H9 (cell line): ENCODE results near the gene DMD. TPM values are rescaled to one million over a fixed set of nuclear protein-coding genes. Genes with fewer than 3 reads are reported as not detected.

Experiments used
- DNase-seq: peaks from one replicate; pipeline ENCODE4 v3.0.0-alpha.2; 2017
- H2AFZ ChIP-seq: one replicate; pipeline ENCODE4 v1.6.1; 2013; ENCODE audit warnings: mild to moderate bottlenecking, low read length, control low read depth, moderate library complexity
- H2AK5ac ChIP-seq: 2 replicates; pipeline ENCODE4 v1.6.1; 2013; ENCODE audit warnings: low read length, control low read depth, mixed read lengths; ENCODE audit not compliant: insufficient read length
- H2BK120ac ChIP-seq: one replicate; pipeline ENCODE4 v1.6.1; 2013; ENCODE audit warnings: low read depth, mild to moderate bottlenecking, low read length, control low read depth, inconsistent platforms; ENCODE audit not compliant: poor library complexity, severe bottlenecking
- H2BK12ac ChIP-seq: 2 replicates; pipeline ENCODE4 v1.6.1; 2013; ENCODE audit warnings: low read length, control low read depth, mixed read lengths, low read depth; ENCODE audit not compliant: insufficient read length
- H2BK15ac ChIP-seq: 2 replicates; pipeline ENCODE4 v1.6.1; 2013; ENCODE audit warnings: low read depth, low read length, control low read depth
- H2BK20ac ChIP-seq: one replicate; pipeline ENCODE4 v1.6.1; 2013; ENCODE audit warnings: low read depth, mild to moderate bottlenecking, low read length, control low read depth, inconsistent platforms; ENCODE audit not compliant: poor library complexity, severe bottlenecking
- H2BK5ac ChIP-seq: 2 replicates; pipeline ENCODE4 v1.6.1; 2013; ENCODE audit warnings: low read length, control low read depth, mixed read lengths; ENCODE audit not compliant: insufficient read length
- H3K14ac ChIP-seq: 2 replicates; pipeline ENCODE4 v1.6.1; 2013; ENCODE audit warnings: low read length, control low read depth; ENCODE audit not compliant: insufficient read depth
- H3K18ac ChIP-seq: 2 replicates; pipeline ENCODE4 v1.6.1; 2013; ENCODE audit warnings: low read depth, mild to moderate bottlenecking, mixed read lengths, low read length, control low read depth; ENCODE audit not compliant: insufficient read length
- H3K23ac ChIP-seq: 2 replicates; pipeline ENCODE4 v1.6.1; 2013; ENCODE audit warnings: low read length, control low read depth, mixed read lengths, low read depth; ENCODE audit not compliant: insufficient read length
- H3K23me2 ChIP-seq: 2 replicates; pipeline ENCODE4 v1.6.1; 2013; ENCODE audit warnings: low read depth, mild to moderate bottlenecking, mixed read lengths, low read length, control low read depth; ENCODE audit not compliant: insufficient read length, poor library complexity, severe bottlenecking
- H3K27ac ChIP-seq: 2 replicates; pipeline ENCODE4 v1.5.1; 2013; ENCODE audit warnings: low read length, control low read depth, mixed read lengths, low read depth; ENCODE audit not compliant: insufficient read length
- H3K27me3 ChIP-seq: 2 replicates; pipeline ENCODE4 v1.6.1; 2013; ENCODE audit warnings: low read length, control low read depth, inconsistent platforms; ENCODE audit not compliant: insufficient read depth
- H3K4ac ChIP-seq: 2 replicates; pipeline ENCODE4 v1.6.1; 2013; ENCODE audit warnings: low read depth, mild to moderate bottlenecking, control low read depth, inconsistent platforms, low read length, moderate library complexity
- H3K4me1 ChIP-seq: 2 replicates; pipeline ENCODE4 v1.6.1; 2013; ENCODE audit warnings: low read length, control low read depth, inconsistent platforms; ENCODE audit not compliant: insufficient read depth
- H3K4me2 ChIP-seq: 2 replicates; pipeline ENCODE4 v1.6.1; 2013; ENCODE audit warnings: low read length, control low read depth, mixed read lengths; ENCODE audit not compliant: insufficient read length, insufficient read depth
- H3K56ac ChIP-seq: 2 replicates; pipeline ENCODE4 v1.6.1; 2013; ENCODE audit warnings: low read depth, mild to moderate bottlenecking, mixed read lengths, low read length, control low read depth; ENCODE audit not compliant: insufficient read length
- H3K79me1 ChIP-seq: 2 replicates; pipeline ENCODE4 v1.6.1; 2013; ENCODE audit warnings: low read depth, mild to moderate bottlenecking, moderate library complexity, low read length, control low read depth, inconsistent platforms; ENCODE audit not compliant: insufficient read depth, poor library complexity, severe bottlenecking
- H3K79me2 ChIP-seq: 2 replicates; pipeline ENCODE4 v1.6.1; 2013; ENCODE audit warnings: low read length, control low read depth, inconsistent platforms; ENCODE audit not compliant: insufficient read depth
- H3K9ac ChIP-seq: 2 replicates; pipeline ENCODE4 v1.6.1; 2013; ENCODE audit warnings: low read length, control low read depth, mixed read lengths; ENCODE audit not compliant: insufficient read length; ENCODE audit errors: extremely low read depth
- H3K9me3 ChIP-seq: one replicate; pipeline ENCODE4 v1.6.1; 2013; ENCODE audit warnings: low read depth, low read length, inconsistent platforms; ENCODE audit not compliant: control insufficient read depth
- H3T11ph ChIP-seq: one replicate; pipeline ENCODE4 v1.6.1; 2013; ENCODE audit warnings: mild to moderate bottlenecking, low read length, control low read depth, inconsistent platforms
- H4K20me1 ChIP-seq: one replicate; pipeline ENCODE4 v1.6.1; 2013; ENCODE audit not compliant: control insufficient read depth, insufficient read length, insufficient read depth
- H4K5ac ChIP-seq: 2 replicates; pipeline ENCODE4 v1.6.1; 2013; ENCODE audit warnings: low read depth, mild to moderate bottlenecking, mixed read lengths, low read length, control low read depth; ENCODE audit not compliant: insufficient read length
- H4K8ac ChIP-seq: replicated peaks from 2 replicates; pipeline ENCODE4 v1.6.1; 2013; ENCODE audit warnings: low read length, control low read depth, mixed read lengths, low read depth; ENCODE audit not compliant: insufficient read length
- H4K91ac ChIP-seq: 2 replicates; pipeline ENCODE4 v1.6.1; 2013; ENCODE audit warnings: low read depth, mild to moderate bottlenecking, moderate library complexity, mixed read lengths, low read length, control low read depth; ENCODE audit not compliant: insufficient read length
- H3K27ac Mint-ChIP-seq, 3 experiments: 2 replicates in 2 of 3; 3 replicates in 1 of 3; pipeline ENCODE4 v1.8.0; 2020 to 2021; ENCODE audit warnings: mixed read lengths in 3 of 3, mild to moderate bottlenecking in 1 of 3, moderate library complexity in 1 of 3
- H3K27me3 Mint-ChIP-seq: 2 replicates; pipeline ENCODE4 v1.8.0; 2021; ENCODE audit warnings: low read depth, mild to moderate bottlenecking, moderate library complexity, mixed read lengths
- H3K36me3 Mint-ChIP-seq, 3 experiments: 2 replicates in 2 of 3; 3 replicates in 1 of 3; pipeline ENCODE4 v1.8.0; 2020 to 2021; ENCODE audit warnings: low read depth in 3 of 3, mixed read lengths in 3 of 3; ENCODE audit not compliant: insufficient read depth in 1 of 3
- H3K4me1 Mint-ChIP-seq, 2 experiments: 2 replicates each; pipeline ENCODE4 v1.8.0; 2020; ENCODE audit warnings: mixed read lengths in 2 of 2
- H3K4me3 Mint-ChIP-seq, 2 experiments: 2 replicates in 1 of 2; 3 replicates in 1 of 2; pipeline ENCODE4 v1.8.0; 2020 to 2021; ENCODE audit warnings: mild to moderate bottlenecking in 2 of 2, mixed read lengths in 2 of 2, moderate library complexity in 1 of 2
- H3K9me3 Mint-ChIP-seq, 2 experiments: 2 replicates in 1 of 2; 3 replicates in 1 of 2; pipeline ENCODE4 v1.8.0; 2020; ENCODE audit warnings: mild to moderate bottlenecking in 2 of 2, mixed read lengths in 2 of 2, moderate library complexity in 1 of 2
- WGBS: extraction: QIAGEN DNeasy Blood & Tissue Kit; methylation state at CpG from one replicate; pipeline ENCODE4 v1.1.7; 2013; ENCODE audit warnings: missing lambda C conversion rate, low lambda C conversion rate, mixed read lengths; ENCODE audit not compliant: insufficient read length; ENCODE audit errors: extremely low coverage; 5-methylcytosine and 5-hydroxymethylcytosine counted together
- total RNA-seq: library from RNA; stranded (reverse); gene quantifications from 2 replicates; pipeline ENCODE4 v1.2.1, GENCODE V29; 2021
- TF ChIP-seq, protein P1 (sequence below): fragments of 200-600 bp; sonication (generic); conservative IDR thresholded peaks from 3 replicates; pipeline ENCODE4 v1.8.0; 2021; ENCODE audit warnings: antibody characterized with exemption, mild to moderate bottlenecking

DMD gene
- total RNA-seq, 1 experiment from 2014 or later: 3.8 TPM

DNA sequence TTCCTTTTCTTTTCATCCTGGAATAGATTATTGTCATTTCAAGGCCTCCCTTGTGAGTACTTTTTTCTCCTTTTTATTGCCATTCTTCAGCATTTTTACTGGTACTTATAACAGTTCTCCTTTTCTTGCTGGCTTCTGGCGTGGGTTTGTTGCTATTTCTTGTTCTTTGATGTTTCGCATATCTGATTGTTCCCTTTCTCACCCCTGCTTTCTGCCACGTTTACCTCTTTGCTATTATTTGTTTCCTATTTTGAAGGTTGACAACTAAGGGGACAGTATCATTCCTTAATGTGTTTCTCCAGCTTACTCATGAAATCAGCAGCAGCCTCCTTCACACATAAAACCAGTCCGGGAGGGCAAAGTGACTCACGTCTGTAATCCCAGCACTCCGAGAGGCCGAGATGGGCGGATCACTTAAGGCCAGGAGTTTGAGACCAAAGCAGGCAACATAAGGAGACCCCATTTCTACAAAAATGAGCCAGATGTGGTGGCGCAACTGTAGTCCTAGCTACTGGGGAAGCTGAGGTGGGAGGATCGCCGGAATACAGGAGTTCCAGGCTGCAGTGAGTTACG is 72.6 kb downstream of the DMD start:
- Histone ChIP-seq H3K4ac (no peak overlapping the region), H4K8ac (no peak overlapping the region), H3K4me1 (no peaks in the 10 kb centered on the region), H2AFZ (no peak overlapping the region), H3K27me3 (no peaks in the 10 kb centered on the region), H3K23ac (no peak overlapping the region), H2BK12ac (no peak overlapping the region), H3K79me1 (no peaks in the 10 kb centered on the region), H3K9me3 (no peaks in the 10 kb centered on the region), H3K23me2 (no peaks in the 10 kb centered on the region), H3K9ac (no peak overlapping the region), H3K79me2 (no peaks in the 10 kb centered on the region), H3K18ac (no peak overlapping the region), H3T11ph (no peak overlapping the region), H3K4me2 (no peak overlapping the region), H2AK5ac (no peak overlapping the region), H2BK120ac (no peak overlapping the region), H2BK15ac (no peak overlapping the region), H4K20me1 (no peaks in the 10 kb centered on the region), H3K56ac (no peak overlapping the region), H4K91ac (no peak overlapping the region), H4K5ac (no peak overlapping the region), H3K27ac (no peak overlapping the region), H2BK20ac (no peak overlapping the region), H2BK5ac (no peak overlapping the region), H3K14ac (no peak overlapping the region)
- H3K36me3 Mint-ChIP-seq: no peaks in the 10 kb centered on the region
- no peak for DNase-seq
- no peaks in the 10 kb centered on the region for H3K4me1 Mint-ChIP-seq
- H3K27me3 Mint-ChIP-seq: no peaks in the 10 kb centered on the region
- no peaks in the 10 kb centered on the region; a peak in 2 of 5 replicates for H3K9me3 Mint-ChIP-seq
- no peak overlapping the region for H3K4me3 Mint-ChIP-seq
- WGBS: no CpG with 5 or more reads among the region's 12 CpGs
- H3K27ac Mint-ChIP-seq: no peak overlapping the region; a peak in 1 of 7 replicates
- TF ChIP-seq, protein P1, sequence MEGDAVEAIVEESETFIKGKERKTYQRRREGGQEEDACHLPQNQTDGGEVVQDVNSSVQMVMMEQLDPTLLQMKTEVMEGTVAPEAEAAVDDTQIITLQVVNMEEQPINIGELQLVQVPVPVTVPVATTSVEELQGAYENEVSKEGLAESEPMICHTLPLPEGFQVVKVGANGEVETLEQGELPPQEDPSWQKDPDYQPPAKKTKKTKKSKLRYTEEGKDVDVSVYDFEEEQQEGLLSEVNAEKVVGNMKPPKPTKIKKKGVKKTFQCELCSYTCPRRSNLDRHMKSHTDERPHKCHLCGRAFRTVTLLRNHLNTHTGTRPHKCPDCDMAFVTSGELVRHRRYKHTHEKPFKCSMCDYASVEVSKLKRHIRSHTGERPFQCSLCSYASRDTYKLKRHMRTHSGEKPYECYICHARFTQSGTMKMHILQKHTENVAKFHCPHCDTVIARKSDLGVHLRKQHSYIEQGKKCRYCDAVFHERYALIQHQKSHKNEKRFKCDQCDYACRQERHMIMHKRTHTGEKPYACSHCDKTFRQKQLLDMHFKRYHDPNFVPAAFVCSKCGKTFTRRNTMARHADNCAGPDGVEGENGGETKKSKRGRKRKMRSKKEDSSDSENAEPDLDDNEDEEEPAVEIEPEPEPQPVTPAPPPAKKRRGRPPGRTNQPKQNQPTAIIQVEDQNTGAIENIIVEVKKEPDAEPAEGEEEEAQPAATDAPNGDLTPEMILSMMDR: no peak
